Motor neuron (in vitro differentiated cells): ENCODE results near the gene TUSC2. TPM values are rescaled to one million over a fixed set of nuclear protein-coding genes. Genes with fewer than 3 reads are reported as not detected.
"Not testable (repeated sequence)": the region's sequence is repeated elsewhere in the genome, so short reads cannot be mapped to it uniquely, and the experiment has no call there.

ENCODE experiments used
- ATAC-seq, 8 experiments: fragments of 200-7000 bp; cut with Tn5 transposase; replicated peaks in 6 of 8; 2 replicates each; pipeline ENCODE4 v1.8.0; 2021; ENCODE audit warnings: mild to moderate bottlenecking in 8 of 8, moderate library complexity in 8 of 8
- H3K27ac ChIP-seq, 2 donors: fragments of 250-450 bp; sonication (Bioruptor Pico); 2 replicates each; pipeline ENCODE4 v1.9.0; 2021; ENCODE audit warnings: antibody characterized with exemption in 2 of 2, mild to moderate bottlenecking in 2 of 2, moderate library complexity in 1 of 2
- H3K4me1 ChIP-seq, 2 donors: fragments of 250-450 bp; sonication (Bioruptor Pico); replicated peaks in 1 of 2; 2 replicates each; pipeline ENCODE4 v1.6.1; 2021; ENCODE audit warnings: antibody characterized with exemption in 2 of 2, mild to moderate bottlenecking in 2 of 2, moderate library complexity in 1 of 2
- H3K4me3 ChIP-seq, 5 donors: fragments of 250-450 bp; sonication (Bioruptor Pico); 2 replicates each; pipeline ENCODE4 v1.9.0; 2021; ENCODE audit warnings: antibody characterized with exemption in 5 of 5, mild to moderate bottlenecking in 5 of 5, moderate library complexity in 4 of 5
- WGBS, 10 experiments: fragments of 450-650 bp; shearing (Covaris generic); methylation state at CpG; one replicate each; pipeline ENCODE4 v1.0.0; 2022; 5-methylcytosine and 5-hydroxymethylcytosine counted together
- in situ Hi-C, 9 experiments: fragments of 400-800 bp; cut with MboI; loops; one replicate each; pipeline ENCODE4 v1.15.0; 2021; ENCODE audit warnings: low sequenced_read_pairs in 9 of 9, low pct_unique_long_range_greater_than_20kb in 2 of 9; ENCODE audit not compliant: unreplicated experiment in 9 of 9
- total RNA-seq, 8 experiments: library from RNA; unstranded; fragments of 300-600 nt; gene quantifications; 2 replicates each; pipeline versions ENCODE4 v1.2.3 to v1.2.4, GENCODE V29; 2022

TUSC2 gene
- total RNA-seq, 8 experiments from 2014 or later = 15.5 to 36.9 (median 26.1) TPM

- H3K4me3 ChIP-seq = no peak overlapping the region
- in situ Hi-C loops = no loop called here
- H3K4me1 ChIP-seq = peaks cover 22 to 26% of the 10 kb centered on the region in 2 donors
- WGBS, 10 experiments = 80 to 100% (median 95%) methylated on average over 1 to 5 of the region's 11 CpGs; no CpG with 5 or more reads in 5 of the 10 experiments
- H3K27ac ChIP-seq = no peak overlapping the region
- no peak for ATAC-seq
These were observed 9.9 kb downstream of the TUSC2 start for GRCh38 chr3:50318163-50318562.

GRCh38 chr3:50317300-50317699, 10.7 kb downstream of the TUSC2 start:
- in situ Hi-C loops = no loop called here
- 40 to 100% (median 80%) methylated on average over 1 to 4 of the region's 6 CpGs; no CpG with 5 or more reads in 4 of the 10 experiments for WGBS, 10 experiments
- Histone ChIP-seq H3K27ac (no peak overlapping the region), H3K4me1 (peaks cover 18 to 21% of the 10 kb centered on the region in 2 donors), H3K4me3 (no peak overlapping the region)
- ATAC-seq = no peak

DNA sequence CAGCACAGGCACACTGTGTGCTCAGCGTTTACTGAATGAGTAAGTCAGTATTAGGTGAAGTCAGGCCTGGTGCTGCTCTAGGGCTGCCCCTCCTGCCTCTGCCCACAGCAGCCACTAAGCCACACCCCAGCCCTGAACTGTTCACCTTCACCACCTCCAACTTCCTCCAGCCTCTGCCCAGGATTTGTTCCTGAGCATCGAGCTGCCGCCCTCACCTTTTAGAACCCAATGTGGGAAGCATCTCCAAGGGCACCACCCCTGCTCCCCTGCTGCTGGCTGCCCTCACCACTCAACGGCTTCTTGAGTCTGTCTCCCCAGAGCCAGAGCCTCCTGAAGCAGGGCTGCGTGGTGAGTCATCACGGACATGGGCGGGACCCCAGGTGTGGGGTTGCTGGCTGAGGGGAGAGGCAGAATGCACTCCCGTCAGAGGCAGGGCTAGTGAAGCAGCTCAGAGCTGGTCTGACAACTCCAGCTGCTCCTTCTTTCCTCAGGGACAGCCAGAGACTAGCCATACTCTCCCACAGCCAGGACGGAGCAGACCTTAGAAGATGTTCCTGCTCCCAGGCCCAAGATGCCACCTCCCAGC, 11.3 kb downstream of the TUSC2 start:
- in situ Hi-C loops = no loop called here
- 13 to 100% (median 89%) methylated on average over 1 to 7 of the region's 9 CpGs; no CpG with 5 or more reads in 5 of the 10 experiments for WGBS, 10 experiments
- no peak overlapping the region for H3K27ac ChIP-seq
- H3K4me3 ChIP-seq = no peak overlapping the region
- peaks cover 13 to 15% of the 10 kb centered on the region in 2 donors for H3K4me1 ChIP-seq
- ATAC-seq = peak in 6 of 8 experiments; percentile 7 to 60 (median 18)

DNA sequence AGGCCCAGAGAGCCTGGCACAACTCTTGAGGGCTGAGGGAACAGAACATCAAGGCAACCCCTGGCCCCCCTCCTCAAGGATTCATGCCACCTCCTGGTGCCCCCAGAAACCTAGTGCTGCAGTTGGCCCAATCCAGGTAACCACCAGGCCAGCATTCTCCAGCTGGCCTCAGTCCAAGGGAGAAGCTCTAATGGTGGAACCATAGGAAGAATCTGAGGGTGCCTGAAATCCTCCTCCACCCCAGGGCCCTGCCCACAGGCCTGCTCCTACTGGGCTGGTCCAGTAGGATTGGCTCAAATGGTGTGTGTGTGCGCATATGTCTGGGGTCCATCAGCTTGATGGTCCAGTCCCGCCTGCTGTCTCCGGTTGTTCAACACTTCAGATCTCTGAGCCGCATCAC, 13.2 kb downstream of the TUSC2 start:
- in situ Hi-C loops = no loop called here

DNA sequence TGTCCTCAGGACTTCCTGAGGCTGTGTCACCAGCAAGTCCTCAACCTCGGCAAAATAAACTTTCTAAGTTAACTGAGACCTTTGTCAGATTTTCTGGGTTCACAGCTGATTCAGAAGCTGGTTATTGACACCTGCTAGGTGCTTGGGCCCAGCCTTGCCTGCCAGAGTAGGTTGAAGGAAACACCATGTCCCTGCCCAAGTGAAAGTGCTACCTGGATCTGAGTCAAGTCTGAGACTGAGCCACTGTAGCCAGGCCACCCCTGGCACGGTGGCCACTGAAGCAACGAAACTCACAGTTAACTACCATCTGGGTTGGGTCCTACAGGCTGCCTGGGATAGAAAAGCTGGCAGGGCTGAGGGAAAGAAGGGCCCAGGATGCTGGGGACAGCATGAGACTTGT, 13.7 kb downstream of the TUSC2 start:
- WGBS, 10 experiments = 0 to 100% (median 87%) methylated on average over 1 to 2 of the region's 3 CpGs; no CpG with 5 or more reads in 4 of the 10 experiments
- no peak for ATAC-seq
- Histone ChIP-seq H3K4me1 (peaks cover 1 to 3% of the 10 kb centered on the region in 2 donors), H3K27ac (no peak overlapping the region), H3K4me3 (no peak overlapping the region)
- in situ Hi-C loops = no loop called here

More for the DNA sequence above, 13.2 kb downstream of the TUSC2 start:
- Histone ChIP-seq H3K4me1 (peaks cover 6 to 8% of the 10 kb centered on the region in 2 donors), H3K27ac (no peak overlapping the region), H3K4me3 (no peak overlapping the region)
- WGBS, 10 experiments = 92 to 100% (median 100%) methylated on average over 1 to 4 of the region's 4 CpGs; no CpG with 5 or more reads in 5 of the 10 experiments
- ATAC-seq = no peak

- ATAC-seq, in situ Hi-C loops, H3K27ac ChIP-seq, H3K4me3 ChIP-seq, H3K4me1 ChIP-seq: not testable (repeated sequence)
- WGBS, 10 experiments = no CpG with 5 or more reads among the region's 32 CpGs
These were observed 16.0 kb downstream of the TUSC2 start for GRCh38 chr3:50312041-50312440.

- no peak overlapping the region for H3K27ac ChIP-seq
- ATAC-seq = peak in 1 of 8 experiments; percentile 32
These were observed 23.4 kb downstream of the TUSC2 start for GRCh38 chr3:50304601-50305000.

DNA sequence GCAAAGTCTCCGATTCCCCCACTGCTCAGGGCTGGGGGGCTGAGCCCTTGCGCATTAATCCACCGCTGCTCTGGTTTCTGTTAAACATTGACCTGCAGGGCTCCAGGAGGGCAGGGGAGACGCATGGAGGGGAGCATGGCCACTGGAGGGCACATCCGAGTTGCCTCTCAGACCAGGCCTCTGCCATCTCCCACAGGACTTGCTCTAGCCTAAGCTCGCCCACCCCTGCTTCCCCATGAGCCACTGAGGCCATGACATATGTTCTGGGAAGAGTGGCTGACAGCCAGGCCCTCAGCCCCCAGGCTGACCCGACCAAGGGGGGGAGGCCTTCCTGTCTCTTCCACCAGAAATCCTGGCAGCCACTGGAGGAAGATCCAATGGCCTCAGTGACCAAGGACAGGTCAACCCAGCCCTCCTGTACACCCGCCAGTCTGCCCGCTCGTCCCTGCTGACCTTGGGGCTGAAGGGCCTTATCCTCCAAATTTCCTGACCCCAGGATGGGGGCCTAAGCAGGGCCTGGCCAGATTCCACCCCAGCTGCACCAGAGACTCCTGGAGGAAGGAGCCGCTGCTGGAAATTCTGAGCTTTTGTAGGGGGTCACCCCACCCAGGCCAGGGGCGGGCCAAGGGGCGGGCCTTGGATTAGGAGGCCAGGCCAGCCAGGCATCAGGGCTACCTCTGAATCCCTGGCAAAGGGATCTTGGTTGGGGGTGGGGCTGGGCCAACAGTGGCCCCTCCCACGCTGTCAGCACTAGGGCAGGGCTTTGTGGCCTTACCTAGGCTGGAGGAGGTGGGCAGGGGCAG, 24.8 kb downstream of the TUSC2 start, which contains the start of gene HYAL1:
HYAL1 (minus strand) TSS at position 562 of the 803 bp plus-strand sequence. CDS start 618 bp downstream, outside the sequence.
- 56 to 80% (median 76%) methylated on average over 1 to 7 of the region's 14 CpGs; no CpG with 5 or more reads in 6 of the 10 experiments for WGBS, 10 experiments
- Histone ChIP-seq H3K4me3 (no peak within 1 kb of the TSS), H3K4me1 (peaks cover 12 to 18% of the 10 kb centered on the region in 2 donors), H3K27ac (peak within 1 kb of the TSS in 1 of 2 donors; percentile 21)
- in situ Hi-C loops = no loop called here
- peak in 3 of 8 experiments; percentile 6 to 43 (median 13) for ATAC-seq

More at GRCh38 chr3:50304601-50305000, 23.4 kb downstream of the TUSC2 start:
- in situ Hi-C loops = no loop called here
- H3K4me3 ChIP-seq = no peak overlapping the region
- H3K4me1 ChIP-seq = peaks cover 8 to 17% of the 10 kb centered on the region in 2 donors

DNA sequence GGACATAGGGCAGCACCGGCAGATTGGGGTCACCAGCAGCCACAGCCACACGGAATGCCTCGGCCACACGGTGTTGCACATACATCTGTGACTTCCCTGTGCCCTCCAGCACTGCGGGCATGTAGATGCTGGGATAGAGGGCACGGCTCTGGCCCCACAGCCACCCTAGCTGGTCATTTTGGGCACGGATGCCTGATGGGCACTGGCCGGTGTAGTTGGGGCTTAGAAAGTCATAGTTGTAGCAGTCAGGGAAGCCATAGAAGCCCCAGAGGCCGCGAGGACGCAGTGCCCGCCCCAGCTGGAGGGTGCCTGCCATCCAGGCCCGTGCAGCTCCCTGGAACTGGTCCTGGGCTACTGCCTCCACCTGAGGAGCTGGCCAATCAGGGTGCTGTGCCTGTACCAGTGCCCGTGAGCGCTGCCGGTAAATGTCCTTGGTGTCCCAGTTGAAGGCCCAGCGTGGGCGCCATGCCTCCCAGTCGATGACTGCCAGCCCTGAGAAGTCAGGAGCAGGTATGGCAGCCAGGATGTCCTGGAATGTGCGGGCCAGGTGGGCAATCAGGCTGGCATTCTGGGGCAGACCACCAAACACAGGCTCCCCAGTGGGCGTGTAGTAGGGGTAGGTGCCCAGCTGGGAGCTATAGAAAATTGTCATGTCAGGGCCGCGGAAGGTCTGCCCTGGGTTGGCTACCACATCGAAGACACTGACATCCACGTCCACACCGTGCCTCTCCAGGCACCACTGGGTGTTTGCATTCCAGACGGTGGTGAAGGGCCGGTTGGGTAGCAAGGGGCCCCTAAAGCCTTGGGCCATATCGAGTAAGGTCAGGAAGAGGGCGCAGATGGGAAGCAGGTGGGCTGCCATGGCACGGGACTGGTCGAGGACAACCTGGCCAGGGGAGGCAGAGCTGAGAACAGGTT, 25.7 kb downstream of the TUSC2 start:
- ATAC-seq = no peak
- in situ Hi-C loops = no loop called here
- Histone ChIP-seq H3K27ac (no peak overlapping the region), H3K4me3 (no peak overlapping the region), H3K4me1 (peaks cover 14 to 22% of the 10 kb centered on the region in 2 donors)
- 52 to 100% (median 90%) methylated on average over 2 to 15 of the region's 32 CpGs; no CpG with 5 or more reads in 1 of the 10 experiments for WGBS, 10 experiments

DNA sequence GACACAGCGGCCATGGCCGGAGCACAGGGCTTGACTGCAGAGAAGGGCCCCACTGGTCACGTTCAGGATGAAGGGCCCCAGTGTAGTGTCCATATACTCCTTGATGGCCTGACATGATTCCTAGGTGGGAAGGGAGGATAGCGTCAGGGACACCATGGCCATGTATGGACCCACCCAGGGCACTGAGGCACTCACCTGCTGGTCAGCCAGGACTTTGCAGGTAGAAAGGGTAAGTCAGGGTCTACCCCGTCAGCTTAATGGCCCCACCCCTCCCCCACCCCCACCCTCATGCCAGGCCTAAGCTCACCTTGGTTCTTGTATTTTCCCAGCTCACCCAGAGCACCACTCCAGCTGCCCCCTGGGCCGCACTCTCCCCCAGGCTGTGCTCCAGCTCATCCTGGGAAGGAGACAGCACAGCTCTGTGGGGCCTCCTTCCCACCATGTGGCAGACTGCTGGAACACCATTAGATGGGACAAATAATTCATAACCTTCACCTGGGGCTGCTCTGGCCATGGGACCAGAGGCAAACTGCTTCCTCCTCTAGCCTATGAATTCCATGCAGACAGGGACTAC, 27.3 kb downstream of the TUSC2 start:
- peak overlapping the region in 1 of 5 donors; percentile 70 for H3K4me3 ChIP-seq
- H3K27ac ChIP-seq = no peak overlapping the region
- 100% methylated on average over 1 to 2 of the region's 6 CpGs; no CpG with 5 or more reads in 7 of the 10 experiments for WGBS, 10 experiments

GRCh38 chr3:50299929-50300680, 27.9 kb downstream of the TUSC2 start:
- 21 to 63% (median 39%) methylated on average over 2 to 8 of the region's 12 CpGs; no CpG with 5 or more reads in 2 of the 10 experiments for WGBS, 10 experiments
- Histone ChIP-seq H3K4me1 (peaks cover 14 to 22% of the 10 kb centered on the region in 2 donors), H3K4me3 (peak overlapping the region; percentile 33 to 73 (median 70)), H3K27ac (peak overlapping the region; percentile 20 to 32)
- in situ Hi-C loops = no loop called here
- ATAC-seq = peak in 1 of 8 experiments; percentile 0

More for the DNA sequence above, 27.3 kb downstream of the TUSC2 start:
- ATAC-seq = no peak
- in situ Hi-C loops = no loop called here
- peaks cover 14 to 22% of the 10 kb centered on the region in 2 donors for H3K4me1 ChIP-seq

GRCh38 chr3:50299638-50299928, 28.4 kb downstream of the TUSC2 start:
- peak overlapping the region; percentile 20 to 32 for H3K27ac ChIP-seq
- WGBS, 10 experiments = 0 to 20% (median 0%) methylated on average over 1 to 2 of the region's 12 CpGs; no CpG with 5 or more reads in 4 of the 10 experiments
- H3K4me1 ChIP-seq = peaks cover 14 to 22% of the 10 kb centered on the region in 2 donors
- no peak for ATAC-seq
- in situ Hi-C loops = no loop called here
- H3K4me3 ChIP-seq = peak overlapping the region; percentile 33 to 73 (median 70)
